Skeletal muscle cell (primary cell): Measurements from ENCODE around the gene MPND.

Source experiments
- DNase-seq: peaks from one replicate; pipeline ENCODE4 v3.0.0-alpha.2; 2010; ENCODE audit warnings: low read depth
- H3K4me3 ChIP-seq: 2 replicates; pipeline ENCODE4 v1.5.1; 2011; ENCODE audit warnings: low read depth, mild to moderate bottlenecking, control low read depth, low read length, moderate library complexity

Gene MPND, protein sequence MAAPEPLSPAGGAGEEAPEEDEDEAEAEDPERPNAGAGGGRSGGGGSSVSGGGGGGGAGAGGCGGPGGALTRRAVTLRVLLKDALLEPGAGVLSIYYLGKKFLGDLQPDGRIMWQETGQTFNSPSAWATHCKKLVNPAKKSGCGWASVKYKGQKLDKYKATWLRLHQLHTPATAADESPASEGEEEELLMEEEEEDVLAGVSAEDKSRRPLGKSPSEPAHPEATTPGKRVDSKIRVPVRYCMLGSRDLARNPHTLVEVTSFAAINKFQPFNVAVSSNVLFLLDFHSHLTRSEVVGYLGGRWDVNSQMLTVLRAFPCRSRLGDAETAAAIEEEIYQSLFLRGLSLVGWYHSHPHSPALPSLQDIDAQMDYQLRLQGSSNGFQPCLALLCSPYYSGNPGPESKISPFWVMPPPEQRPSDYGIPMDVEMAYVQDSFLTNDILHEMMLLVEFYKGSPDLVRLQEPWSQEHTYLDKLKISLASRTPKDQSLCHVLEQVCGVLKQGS

DNA sequence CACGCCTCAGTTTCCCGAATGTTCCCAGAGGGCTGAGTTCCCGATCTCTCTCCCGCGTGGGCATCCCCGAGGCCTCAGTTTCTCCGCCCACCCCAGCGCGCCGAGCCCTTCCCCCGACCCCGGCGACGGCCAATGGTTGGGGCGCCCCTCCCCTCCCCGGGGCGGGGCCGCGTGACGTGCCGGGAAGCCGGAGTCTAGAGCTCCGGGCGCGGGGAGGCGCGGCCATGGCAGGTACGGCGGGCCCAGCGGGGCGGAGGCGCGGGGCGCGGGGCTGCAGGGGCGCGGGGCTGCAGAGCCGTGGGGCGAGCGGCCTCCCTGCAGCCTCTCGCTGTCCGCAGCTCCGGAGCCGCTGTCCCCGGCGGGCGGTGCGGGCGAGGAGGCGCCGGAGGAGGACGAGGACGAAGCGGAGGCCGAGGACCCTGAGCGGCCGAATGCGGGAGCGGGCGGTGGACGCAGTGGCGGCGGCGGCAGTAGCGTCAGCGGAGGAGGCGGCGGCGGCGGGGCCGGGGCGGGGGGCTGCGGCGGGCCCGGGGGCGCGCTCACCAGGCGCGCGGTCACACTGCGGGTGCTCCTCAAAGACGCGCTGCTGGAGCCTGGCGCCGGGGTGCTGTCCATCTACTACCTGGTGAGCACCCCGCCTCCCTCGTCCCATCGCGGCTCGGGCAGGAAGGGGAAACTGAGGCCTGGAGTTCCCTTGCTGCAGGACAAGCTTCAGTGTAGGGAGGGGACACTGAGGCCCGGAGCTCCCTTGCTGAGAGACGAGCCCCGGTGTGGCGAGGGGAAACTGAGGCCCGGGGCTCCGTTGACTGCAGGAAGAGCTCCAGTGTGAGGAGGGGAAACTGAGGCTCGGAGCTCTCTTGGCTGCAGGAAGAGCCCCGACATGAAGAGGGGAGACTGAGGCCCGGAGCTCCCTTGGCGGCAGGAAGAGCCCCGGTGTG is at the start of gene MPND:
Gene MPND, plus strand, starts transcription at position 193 of the 938 bp plus-strand sequence. Its CDS starts 32 bp downstream, at position 225.
- H3K4me3 ChIP-seq, result peak within 1 kb of the TSS; percentile 76
- DNase-seq, result peak; percentile 32

DNA sequence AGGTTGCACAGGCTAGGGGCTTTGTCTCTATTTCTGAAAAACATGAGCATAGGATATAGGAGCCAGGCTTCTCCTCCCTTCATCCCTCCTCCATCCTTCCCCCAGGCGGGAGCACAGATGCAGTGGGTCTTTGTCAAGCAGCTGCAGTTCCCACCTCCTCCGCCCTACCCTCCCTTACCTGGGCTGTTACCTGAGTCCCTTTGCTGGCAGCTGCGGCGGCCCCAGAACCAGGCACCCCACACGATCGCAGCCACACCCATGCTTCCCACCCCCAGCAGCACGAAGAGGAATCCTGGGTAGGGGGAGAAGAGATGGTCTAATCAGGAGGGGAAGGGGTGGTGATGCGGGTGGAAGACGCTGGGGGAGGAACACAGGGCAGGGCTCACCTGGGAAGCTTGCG is 49.0 kb upstream of the MPND start:
- H3K4me3 ChIP-seq, result no peak overlapping the region
- DNase-seq, result no peak

DNA sequence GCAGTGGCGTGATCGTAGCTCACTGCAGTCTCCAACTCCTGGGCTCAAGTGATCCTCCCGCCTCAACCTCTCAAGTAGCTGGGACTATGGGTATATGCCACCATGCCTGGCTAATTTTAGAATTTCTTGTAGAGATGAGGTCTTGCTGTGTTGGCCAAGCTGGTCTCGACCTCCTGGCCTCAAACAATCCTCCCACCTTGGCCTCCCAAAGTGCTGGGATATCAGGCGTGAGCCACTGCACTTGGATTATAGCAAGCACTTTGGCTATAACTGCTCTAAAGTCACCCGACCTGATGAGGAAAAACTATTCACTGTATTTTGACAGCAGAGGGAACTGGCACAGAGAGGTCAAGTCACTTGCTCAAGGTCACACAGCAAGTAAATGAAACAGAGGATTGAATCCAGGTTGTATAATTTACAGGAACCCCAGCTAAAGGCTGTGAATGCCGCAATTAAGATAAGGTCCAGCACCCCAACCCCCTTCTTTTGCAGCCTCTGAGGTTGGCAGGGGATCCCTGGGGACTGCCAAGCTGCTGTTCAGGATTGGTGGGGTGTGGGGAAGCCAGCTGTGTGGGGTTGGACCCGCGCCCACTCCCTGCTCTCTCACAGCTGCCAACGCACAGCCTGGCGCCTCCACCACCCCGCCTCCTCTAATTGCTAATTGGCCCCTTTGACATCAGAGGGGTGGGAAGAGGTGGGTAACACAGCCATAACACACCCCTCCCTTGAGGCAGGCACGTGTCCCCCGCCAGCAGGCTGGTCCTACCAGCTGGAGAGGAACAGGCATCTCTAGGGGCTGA is 47.2 kb upstream of the MPND start:
- H3K4me3 ChIP-seq, result no peak overlapping the region
- no peak for DNase-seq

DNA sequence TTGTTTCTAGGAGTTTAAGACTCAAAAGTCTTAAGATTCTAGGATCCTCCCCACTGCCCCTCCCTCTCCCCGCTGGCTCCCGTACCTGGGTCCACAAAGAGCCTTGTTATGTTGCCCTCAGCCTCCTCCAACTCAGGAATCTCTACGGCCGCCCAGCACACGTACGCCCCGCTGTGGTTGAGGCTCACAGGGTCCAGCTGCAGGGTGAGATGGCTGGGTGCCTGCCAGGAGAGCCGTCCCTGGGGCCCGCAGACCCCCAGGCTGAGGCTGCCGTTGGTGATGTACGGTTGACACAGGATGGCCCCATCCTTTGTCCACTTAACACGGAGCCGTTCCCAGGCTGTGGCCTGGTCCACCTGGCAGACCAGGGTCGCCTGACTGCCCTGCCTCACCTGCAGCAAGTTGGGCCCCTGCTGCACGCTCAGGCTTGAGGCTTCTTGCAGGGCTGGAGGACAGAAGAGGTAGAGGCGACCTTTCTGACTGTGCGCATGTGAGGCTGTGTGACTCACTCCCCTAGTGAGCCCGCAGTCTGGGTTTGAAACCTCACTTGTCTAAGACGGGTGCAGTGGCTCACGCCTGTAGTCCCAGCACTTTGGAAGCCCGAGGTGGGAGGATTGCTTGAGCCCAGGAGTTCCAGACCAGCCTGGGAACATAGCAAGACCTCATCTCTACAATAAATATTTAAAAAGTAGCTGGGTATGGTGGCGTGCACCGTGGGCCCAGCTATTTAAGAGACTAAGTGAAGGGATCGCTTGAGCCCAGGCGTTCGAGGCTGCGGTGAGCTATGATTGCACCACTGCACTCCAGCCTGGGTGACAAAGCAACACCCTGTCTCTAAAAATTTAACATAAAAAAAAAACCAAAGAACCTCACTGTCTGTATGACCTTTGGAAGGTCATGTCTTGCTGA is 45.2 kb upstream of the MPND start:
- no peak for DNase-seq
- H3K4me3 ChIP-seq, result no peak overlapping the region

DNA sequence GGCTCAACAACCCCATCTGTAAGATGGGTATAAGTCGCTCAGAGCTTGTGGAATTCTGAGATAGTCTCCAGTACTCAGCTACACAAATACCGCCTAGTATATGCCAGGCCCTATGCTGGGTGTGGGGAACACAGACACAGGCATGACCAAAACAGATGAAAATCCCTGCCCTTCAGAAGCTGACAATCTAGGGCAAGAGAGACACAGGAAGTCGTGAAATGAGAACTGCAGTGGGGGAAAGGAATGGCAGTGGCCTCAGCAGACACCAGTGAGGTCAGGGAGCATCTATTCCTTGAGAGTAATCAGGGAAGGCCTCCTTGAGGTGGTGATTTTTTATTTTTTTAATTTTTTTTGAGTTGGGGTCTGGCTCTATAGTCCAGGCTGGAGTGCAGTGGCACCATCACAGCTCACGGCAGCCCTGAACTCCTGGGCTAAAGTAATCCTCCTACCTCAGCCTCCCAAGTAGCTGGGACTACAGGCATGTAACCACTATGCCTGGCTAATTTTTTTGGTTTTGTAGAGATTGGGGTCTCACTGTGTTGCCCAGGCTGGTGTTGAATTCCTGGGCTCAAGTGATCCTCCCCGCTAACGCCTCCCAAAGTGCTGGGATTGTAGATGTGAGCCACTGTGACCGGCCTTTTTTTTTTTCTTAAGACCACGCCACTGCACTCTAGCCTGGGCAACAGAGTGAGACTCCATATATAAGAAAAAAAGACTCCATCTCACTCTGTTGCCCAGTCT is 44.4 kb upstream of the MPND start:
- H3K4me3 ChIP-seq, result no peak overlapping the region
- no peak for DNase-seq

DNA sequence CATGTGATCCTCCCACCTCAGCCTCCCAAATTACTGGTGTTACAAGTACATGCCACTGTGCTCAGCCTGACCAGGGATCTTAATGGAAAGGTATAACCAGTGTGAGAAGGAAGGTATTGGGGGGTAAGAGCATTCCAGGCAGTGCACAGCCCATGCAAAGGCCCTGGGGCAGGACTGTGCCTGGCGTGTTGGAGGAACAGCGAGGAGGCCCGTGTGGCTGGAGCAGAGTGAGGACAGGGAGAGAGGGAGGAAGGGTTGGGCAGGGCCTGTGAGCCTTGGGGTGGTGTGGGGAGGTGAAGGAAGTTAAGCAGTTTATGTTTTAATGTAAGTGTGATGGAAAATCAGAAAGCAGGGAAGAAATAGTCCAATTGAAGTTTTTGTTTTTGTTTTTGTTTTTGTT is 42.8 kb upstream of the MPND start:
- DNase-seq, result no peak
- H3K4me3 ChIP-seq, result no peak overlapping the region

DNA sequence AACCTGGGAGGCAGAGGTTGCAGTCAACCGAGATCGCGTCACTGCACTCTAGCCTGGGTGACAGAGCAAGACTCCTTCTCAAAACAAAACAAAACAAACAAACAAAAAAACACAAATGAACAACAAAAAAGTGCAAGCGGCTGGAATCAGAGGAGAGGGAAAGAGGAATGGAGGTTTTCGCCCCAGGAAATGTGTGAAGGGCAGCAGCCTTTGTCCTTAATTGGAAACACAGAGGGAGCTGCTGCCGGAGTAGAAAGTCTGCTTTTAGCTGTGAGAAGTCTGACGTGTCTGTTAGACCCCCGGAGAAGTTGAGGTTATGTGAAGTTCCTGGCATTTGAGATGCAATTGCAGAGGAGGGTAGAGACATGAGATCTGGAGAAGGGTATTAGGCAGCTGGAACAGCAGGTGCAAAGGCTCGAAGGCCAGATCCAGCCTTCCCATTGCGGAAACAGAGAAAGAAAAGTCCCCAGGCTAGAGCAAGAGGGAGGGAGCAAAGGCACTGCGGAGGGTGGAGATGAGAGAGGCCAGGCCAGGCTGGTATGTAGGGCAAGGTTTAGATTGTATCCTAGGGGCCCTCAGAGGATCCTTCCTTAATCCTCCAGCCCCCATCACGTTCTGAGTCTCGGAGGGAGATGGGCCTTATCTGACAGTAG is 41.6 kb upstream of the MPND start:
- DNase-seq, result no peak
- no peak overlapping the region for H3K4me3 ChIP-seq

DNA sequence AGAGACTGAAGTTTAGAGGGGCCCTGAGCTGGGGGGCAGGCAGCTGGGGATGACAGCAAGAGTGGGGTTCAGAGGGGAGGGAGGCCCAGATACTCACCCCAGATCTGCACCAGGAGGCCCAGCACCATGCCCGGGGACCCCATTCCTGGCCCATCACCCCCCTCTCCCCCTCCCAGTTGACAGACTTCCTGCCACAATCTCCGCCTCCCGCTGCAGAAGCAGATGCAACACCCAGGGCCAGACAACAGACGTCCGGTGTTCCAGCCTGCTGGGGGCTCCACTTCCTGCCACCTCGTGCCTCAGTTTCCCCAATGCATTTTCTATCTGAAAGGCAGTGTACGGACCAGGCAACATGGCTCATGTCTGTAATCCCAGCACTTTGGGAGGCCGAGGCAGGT is 41.1 kb upstream of the MPND start, which contains the start of gene TMIGD2:
Gene TMIGD2, minus strand, starts transcription at position 147 of the 398 bp plus-strand sequence. Its CDS starts 4 bp downstream, at position 143.
- no peak for DNase-seq
- H3K4me3 ChIP-seq, result no peak within 1 kb of the TSS

DNA sequence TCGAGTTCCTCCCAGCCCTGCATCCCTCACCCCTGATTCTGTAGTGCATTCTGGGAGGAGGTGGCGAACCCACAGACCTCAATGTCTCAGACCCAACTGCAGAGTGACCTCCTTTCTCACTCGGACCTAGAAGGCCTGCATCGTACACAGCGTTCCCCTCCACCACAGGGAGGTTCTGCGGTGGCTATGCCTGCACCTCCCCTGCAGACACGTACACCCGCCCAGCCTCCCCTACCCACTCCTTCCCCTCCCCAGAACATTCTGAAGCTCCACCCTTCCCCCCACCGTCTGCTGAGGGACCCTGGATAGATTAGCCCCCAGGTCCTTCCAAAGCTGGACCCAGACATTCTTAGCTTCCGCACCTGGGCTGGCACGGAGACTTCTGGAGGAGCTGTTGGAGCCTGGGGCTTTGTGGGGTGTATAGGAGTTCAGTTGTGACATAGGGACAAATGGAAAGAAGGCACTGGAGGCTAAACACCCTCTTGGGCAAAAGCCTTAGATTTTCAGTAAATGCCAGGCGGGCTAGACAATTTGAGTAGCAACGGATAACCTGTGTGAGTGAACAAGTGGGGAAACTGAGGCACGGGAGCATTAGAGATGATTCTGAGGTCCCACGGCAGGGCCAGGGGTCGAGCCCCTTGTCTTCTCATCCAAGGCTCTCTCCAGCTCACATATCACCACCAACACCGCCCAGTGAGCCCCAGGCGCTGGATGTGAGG is 39.4 kb upstream of the MPND start:
- peak overlapping the region; percentile 46 for H3K4me3 ChIP-seq

DNA sequence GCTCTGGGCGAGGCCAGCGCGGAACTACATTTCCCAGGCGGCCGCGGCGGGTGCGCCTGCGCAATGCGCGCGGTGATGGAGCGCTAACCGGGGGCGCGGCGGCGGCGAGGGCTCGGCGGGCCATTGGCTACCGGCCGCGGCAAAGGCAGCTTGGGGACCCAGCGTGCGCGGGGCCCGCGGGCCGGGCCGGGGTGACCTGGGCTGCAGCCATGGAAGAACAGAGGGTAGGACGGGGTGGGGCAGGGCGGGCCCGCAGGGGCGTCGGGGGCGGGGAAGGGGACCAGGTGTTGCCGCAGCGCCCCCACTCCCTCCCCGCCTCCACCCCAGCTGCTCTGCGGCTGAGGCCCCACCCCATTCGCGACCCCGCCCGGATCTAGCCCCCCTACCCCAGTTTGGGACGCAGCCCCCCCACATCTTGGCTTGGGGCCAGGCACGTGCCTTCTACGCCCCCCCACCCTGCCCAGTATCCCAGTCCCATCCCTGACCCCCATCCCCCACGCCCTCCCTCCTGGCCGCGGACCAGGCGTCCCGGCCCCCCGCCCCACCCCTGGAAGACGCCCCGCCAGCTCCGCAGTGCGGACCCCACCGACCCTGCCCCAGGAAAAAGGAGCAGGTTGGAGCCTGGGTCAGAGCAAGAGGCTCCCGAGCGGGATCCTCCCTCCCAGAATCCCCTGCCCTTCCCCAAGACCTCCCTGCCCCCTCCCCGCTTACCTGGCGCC is 38.7 kb upstream of the MPND start, which contains the start of gene FSD1:
Gene FSD1, plus strand, starts transcription at position 61 of the 719 bp plus-strand sequence. Its CDS starts 149 bp downstream, at position 210.
- H3K4me3 ChIP-seq, result peak within 1 kb of the TSS; percentile 46
- no peak for DNase-seq

More for the DNA sequence above, 39.4 kb upstream of the MPND start:
- DNase-seq, result no peak

DNA sequence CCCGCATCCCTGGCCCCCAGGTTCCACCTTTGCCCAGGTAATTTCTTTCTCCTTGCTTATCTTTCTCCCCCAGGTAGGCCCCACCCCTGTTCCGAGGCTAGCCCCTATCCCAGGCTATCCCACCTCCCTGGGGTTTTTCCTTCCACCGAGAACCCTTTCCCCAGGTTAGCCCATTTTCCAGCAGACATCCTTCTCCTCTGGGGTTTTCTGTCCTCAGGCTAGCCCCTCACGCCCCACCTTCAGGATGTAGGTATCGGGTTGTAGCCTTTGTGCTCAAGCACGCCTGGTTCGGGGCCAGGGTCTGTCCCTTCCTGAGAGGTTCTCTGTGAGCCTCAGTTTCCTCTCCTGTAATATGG is 38.1 kb upstream of the MPND start:
- H3K4me3 ChIP-seq, result peak overlapping the region; percentile 46

DNA sequence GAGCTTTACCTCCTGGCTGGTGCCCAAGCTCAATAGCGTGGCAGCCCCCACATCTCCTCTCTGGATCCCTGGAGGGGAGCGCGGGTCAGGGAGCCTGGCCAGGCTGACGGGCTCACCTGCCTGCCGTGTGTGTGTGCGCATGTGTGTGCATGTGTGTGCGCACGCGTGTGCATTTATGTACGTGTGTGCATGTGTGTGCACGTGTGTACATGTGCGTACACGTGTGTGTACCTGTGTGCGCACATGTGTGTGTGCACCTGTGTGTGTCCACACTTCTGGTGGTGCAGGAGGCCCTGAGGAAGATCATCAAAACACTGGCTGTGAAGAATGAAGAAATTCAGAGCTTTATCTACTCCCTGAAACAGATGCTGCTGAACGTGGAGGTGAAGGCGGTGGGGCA is 37.7 kb upstream of the MPND start:
- DNase-seq, result no peak

More for the DNA sequence above, 38.1 kb upstream of the MPND start:
- no peak for DNase-seq

DNA sequence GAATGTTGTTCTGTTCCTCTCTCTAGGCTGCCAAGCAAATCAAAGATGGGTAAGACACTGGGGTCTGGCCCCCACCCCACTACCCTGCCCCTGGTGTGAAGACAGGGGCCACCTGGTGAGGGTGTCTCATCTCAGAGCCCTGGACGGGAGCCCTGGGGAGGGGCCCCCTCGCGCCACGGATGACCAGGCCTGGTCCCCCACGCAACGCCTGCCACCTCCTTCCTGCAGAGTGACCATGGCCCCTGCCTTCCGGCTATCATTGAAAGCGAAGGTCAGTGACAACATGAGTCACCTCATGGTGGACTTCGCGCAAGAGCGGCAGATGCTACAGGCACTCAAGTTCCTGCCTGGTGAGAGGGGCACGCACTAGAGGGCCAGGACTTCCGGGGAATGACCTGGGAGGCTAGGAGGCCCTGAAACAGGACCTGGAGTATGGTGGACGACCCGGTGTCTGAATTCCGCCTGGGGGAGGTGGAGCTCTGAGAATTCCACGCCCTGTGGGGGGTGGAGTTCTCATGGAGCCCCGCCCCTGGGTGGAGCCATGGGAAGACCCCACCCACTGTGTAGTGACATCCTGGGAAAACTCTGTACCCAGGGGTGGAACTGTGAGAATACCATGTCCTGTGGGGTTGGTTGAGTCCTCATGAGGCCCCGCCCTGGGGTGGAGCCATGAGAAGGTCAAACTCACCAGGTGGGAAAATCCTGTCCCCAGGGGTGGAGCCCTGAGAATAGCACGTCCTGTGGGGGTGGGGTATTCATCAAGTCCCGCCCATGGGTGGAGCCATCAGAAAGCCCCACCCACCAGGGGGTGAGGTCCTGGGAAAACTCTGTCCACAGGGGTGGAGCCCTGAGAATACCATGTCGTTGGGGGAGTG is 32.9 kb upstream of the MPND start:
- no peak overlapping the region for H3K4me3 ChIP-seq
- no peak for DNase-seq

More for the DNA sequence above, 37.7 kb upstream of the MPND start:
- no peak overlapping the region for H3K4me3 ChIP-seq

DNA sequence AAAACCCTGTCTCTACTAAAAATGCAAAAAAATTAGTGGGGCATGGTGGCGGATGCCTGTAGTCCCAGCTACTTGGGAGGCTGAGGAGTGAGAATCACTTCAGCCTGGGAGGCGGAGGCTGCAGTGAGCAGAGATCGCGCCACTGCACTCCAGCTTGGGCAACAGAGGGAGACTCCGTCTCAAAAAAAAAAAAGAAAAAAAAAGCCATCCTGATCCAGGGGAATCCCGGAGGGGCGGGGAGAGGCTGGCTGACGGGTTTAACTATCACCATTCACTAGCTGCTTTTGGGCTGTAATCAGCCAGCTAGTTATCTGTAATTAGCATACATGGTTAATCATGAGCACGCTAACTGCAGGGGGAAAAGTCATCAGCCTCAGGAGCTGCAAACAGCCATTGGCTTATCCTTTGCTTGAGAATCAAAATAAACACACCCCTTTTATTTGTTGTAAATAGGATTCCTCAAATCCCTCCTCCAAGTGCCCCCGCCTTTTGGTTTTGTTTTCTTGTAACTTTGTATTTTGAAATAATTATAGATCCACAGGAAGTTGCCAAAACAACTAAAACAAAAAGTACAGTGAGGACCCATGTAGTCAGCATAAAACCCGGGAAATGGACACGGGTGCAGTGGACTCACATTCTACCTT is 29.4 kb upstream of the MPND start:
- DNase-seq, result no peak
- H3K4me3 ChIP-seq, result no peak overlapping the region
